Trophoblast cell (in vitro differentiated cells and primary cell): Measurements from ENCODE around the gene SLC22A14.
A peak's percentile ranks its signal among the peaks of the same experiment; 100 is the strongest.

Experiments
- DNase-seq, 2 donors: peaks; one replicate each; pipeline ENCODE4 v3.0.0-alpha.2; 2016
- H2AFZ ChIP-seq: 2 replicates; pipeline ENCODE4 v1.6.1; 2013; ENCODE audit warnings: low read length, moderate library complexity, mild to moderate bottlenecking; ENCODE audit not compliant: insufficient read depth, poor library complexity
- H2AK5ac ChIP-seq: 2 replicates; pipeline ENCODE4 v1.6.1; 2013; ENCODE audit warnings: mild to moderate bottlenecking, low read length
- H2BK120ac ChIP-seq: 2 replicates; pipeline ENCODE4 v1.6.1; 2013; ENCODE audit warnings: low read length, mild to moderate bottlenecking, moderate library complexity; ENCODE audit not compliant: insufficient read depth, poor library complexity
- H2BK12ac ChIP-seq: 2 replicates; pipeline ENCODE4 v1.6.1; 2013; ENCODE audit warnings: mild to moderate bottlenecking, low read length, moderate library complexity
- H2BK5ac ChIP-seq: 2 replicates; pipeline ENCODE4 v1.6.1; 2013; ENCODE audit warnings: low read length, low read depth, moderate library complexity, mild to moderate bottlenecking; ENCODE audit not compliant: poor library complexity
- H3K14ac ChIP-seq: 2 replicates; pipeline ENCODE4 v1.6.1; 2013; ENCODE audit warnings: mild to moderate bottlenecking, low read length
- H3K18ac ChIP-seq: 2 replicates; pipeline ENCODE4 v1.6.1; 2013; ENCODE audit warnings: mild to moderate bottlenecking, low read length
- H3K23ac ChIP-seq: 2 replicates; pipeline ENCODE4 v1.6.1; 2013; ENCODE audit warnings: low read length
- H3K27ac ChIP-seq: 2 replicates; pipeline ENCODE4 v1.5.1; 2013; ENCODE audit warnings: low read depth, mild to moderate bottlenecking, inconsistent platforms, low read length, moderate library complexity
- H3K27me3 ChIP-seq: 2 replicates; pipeline ENCODE4 v1.6.1; 2013; ENCODE audit warnings: inconsistent platforms, mild to moderate bottlenecking, low read length, moderate library complexity; ENCODE audit not compliant: insufficient read depth
- H3K36me3 ChIP-seq, 2 experiments: 1 replicate in 1 of 2; 2 replicates in 1 of 2; pipeline ENCODE4 v1.6.1; 2013; ENCODE audit warnings: low read length in 2 of 2, mild to moderate bottlenecking in 2 of 2, moderate library complexity in 1 of 2; ENCODE audit not compliant: insufficient read depth in 2 of 2, control insufficient read depth in 1 of 2
- H3K4ac ChIP-seq: 2 replicates; pipeline ENCODE4 v1.6.1; 2013; ENCODE audit warnings: low read depth, mild to moderate bottlenecking, low read length, moderate library complexity
- H3K4me1 ChIP-seq, 2 experiments: 1 replicate in 1 of 2; 2 replicates in 1 of 2; pipeline ENCODE4 v1.6.1; 2013; ENCODE audit warnings: low read length in 2 of 2, mild to moderate bottlenecking in 2 of 2, moderate library complexity in 1 of 2; ENCODE audit not compliant: insufficient read depth in 2 of 2, control insufficient read depth in 1 of 2
- H3K4me2 ChIP-seq: 2 replicates; pipeline ENCODE4 v1.6.1; 2013; ENCODE audit warnings: inconsistent platforms, mild to moderate bottlenecking, low read length, moderate library complexity
- H3K4me3 ChIP-seq: 2 replicates; pipeline ENCODE4 v1.5.1; 2013; ENCODE audit warnings: mild to moderate bottlenecking, low read depth, low read length, inconsistent platforms
- H3K79me1 ChIP-seq: one replicate; pipeline ENCODE4 v1.6.1; 2013; ENCODE audit warnings: low read length
- H3K79me2 ChIP-seq: 2 replicates; pipeline ENCODE4 v1.6.1; 2013; ENCODE audit warnings: low read length, mild to moderate bottlenecking; ENCODE audit not compliant: control insufficient read depth, insufficient read depth, poor library complexity
- H3K9ac ChIP-seq: 2 replicates; pipeline ENCODE4 v1.6.1; 2013; ENCODE audit warnings: mild to moderate bottlenecking, low read length
- H3K9me3 ChIP-seq: 2 replicates; pipeline ENCODE4 v1.6.1; 2013; ENCODE audit warnings: low read depth, mild to moderate bottlenecking, control low read depth, inconsistent platforms, low read length; ENCODE audit not compliant: insufficient read depth
- H4K12ac ChIP-seq: 2 replicates; pipeline ENCODE4 v1.6.1; 2013; ENCODE audit warnings: low read depth, mild to moderate bottlenecking, low read length, moderate library complexity
- H4K8ac ChIP-seq: 2 replicates; pipeline ENCODE4 v1.6.1; 2013; ENCODE audit warnings: low read depth, mild to moderate bottlenecking, low read length, moderate library complexity
- H4K91ac ChIP-seq: one replicate; pipeline ENCODE4 v1.6.1; 2013; ENCODE audit warnings: low read depth, mild to moderate bottlenecking, low read length, moderate library complexity
- WGBS: extraction: QIAGEN DNeasy Blood & Tissue Kit; methylation state at CpG from one replicate; pipeline ENCODE4 v1.1.7; 2013; ENCODE audit warnings: missing lambda C conversion rate; ENCODE audit not compliant: insufficient read length, insufficient coverage; ENCODE audit errors: extremely low coverage; 5-methylcytosine and 5-hydroxymethylcytosine counted together

SLC22A14 gene

DNA sequence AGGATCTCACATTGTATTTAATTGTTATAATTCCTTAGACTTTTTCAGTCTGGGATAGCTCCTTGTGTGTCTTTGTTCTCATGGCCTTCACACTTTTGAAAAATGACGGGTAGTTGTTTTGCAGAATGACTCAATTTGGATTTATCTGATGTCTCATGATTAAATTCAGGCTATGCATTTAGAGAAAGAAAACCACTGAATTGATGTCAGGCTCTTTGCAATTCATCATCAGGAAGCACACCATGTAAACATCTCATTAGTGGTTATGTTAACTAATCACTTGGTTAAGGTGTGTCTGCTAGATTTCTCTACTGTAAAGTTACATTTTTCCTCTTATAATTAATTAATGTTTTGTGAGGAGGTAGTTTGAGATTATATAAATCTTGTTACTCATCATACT is 24.5 kb upstream of the SLC22A14 start:
- Histone ChIP-seq H3K79me1 (no peaks in the 10 kb centered on the region), H3K27me3 (no peaks in the 10 kb centered on the region), H4K91ac (no peak overlapping the region), H3K9ac (no peak overlapping the region), H3K4me2 (no peak overlapping the region), H2AFZ (no peak overlapping the region), H2BK120ac (no peak overlapping the region), H3K9me3 (no peaks in the 10 kb centered on the region), H3K4ac (no peak overlapping the region), H3K23ac (no peak overlapping the region), H3K14ac (no peak overlapping the region), H4K12ac (no peak overlapping the region), H4K8ac (no peak overlapping the region), H2BK12ac (no peak overlapping the region), H3K27ac (no peak overlapping the region), H3K79me2 (no peaks in the 10 kb centered on the region), H2AK5ac (no peak overlapping the region), H3K4me3 (no peak overlapping the region), H3K4me1 (no peaks in the 10 kb centered on the region), H3K36me3 (peaks cover 9 to 20% of the 10 kb centered on the region in 2 experiments), H2BK5ac (no peak overlapping the region), H3K18ac (no peak overlapping the region)
- no CpG with 5 or more reads among the region's 1 CpG for WGBS
- DNase-seq, result no peak

DNA sequence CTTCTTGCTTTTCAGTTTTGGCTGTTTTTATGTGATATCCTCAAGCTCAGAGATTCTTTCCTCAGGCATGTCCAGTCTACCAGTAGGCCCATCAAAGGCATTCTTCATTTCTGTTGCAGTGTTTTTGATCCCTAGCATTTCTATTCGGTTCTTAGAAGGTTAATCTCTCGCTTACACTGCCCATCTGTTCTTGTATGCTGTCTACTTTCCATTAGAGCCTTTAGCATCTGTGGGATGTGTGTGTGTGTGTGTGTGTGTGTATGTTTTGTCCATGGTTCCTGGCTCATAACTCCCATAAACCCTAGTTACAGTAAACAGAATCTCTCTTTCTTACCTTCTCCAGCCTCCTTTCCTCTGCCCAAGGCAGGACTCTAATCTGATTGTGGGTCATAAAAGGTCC is 21.6 kb upstream of the SLC22A14 start:
- Histone ChIP-seq H3K27me3 (no peaks in the 10 kb centered on the region), H3K4ac (no peak overlapping the region), H3K4me3 (no peak overlapping the region), H2BK5ac (no peak overlapping the region), H3K4me2 (no peak overlapping the region), H4K8ac (no peak overlapping the region), H2BK120ac (no peak overlapping the region), H3K79me2 (no peaks in the 10 kb centered on the region), H3K4me1 (peaks cover 0 to 2% of the 10 kb centered on the region in 2 experiments), H3K9ac (no peak overlapping the region), H3K27ac (no peak overlapping the region), H2BK12ac (no peak overlapping the region), H3K14ac (no peak overlapping the region), H3K23ac (no peak overlapping the region), H3K9me3 (no peaks in the 10 kb centered on the region), H4K91ac (no peak overlapping the region), H3K36me3 (no peaks in the 10 kb centered on the region), H4K12ac (no peak overlapping the region), H2AK5ac (no peak overlapping the region), H3K79me1 (no peaks in the 10 kb centered on the region), H2AFZ (no peak overlapping the region), H3K18ac (no peak overlapping the region)
- WGBS, result no CpG with 5 or more reads among the region's 2 CpGs
- DNase-seq, result peak in 1 of 2 donors; percentile 30

DNA sequence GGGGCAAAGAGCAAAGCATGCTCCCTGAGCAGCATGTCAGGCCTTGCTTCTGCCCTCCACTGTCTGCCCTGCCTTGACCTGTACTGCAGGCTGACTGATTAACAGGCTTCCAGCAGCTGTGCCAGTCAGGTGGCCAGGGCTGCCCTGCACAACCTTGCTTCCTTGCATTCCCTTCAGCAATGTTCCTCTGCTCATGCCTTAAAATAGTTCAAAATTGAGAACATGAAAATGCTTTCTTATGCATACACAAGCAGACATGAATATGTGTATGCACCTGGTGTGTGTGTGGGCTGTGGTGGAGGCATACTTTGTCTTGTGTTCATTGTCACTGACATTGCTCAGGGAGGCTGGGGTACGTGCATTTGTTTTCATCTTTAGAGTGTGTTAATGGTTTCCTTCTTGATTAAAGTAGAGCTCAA is 17.7 kb upstream of the SLC22A14 start:
- Histone ChIP-seq H2AK5ac (no peak overlapping the region), H3K9ac (no peak overlapping the region), H2BK120ac (no peak overlapping the region), H2BK12ac (no peak overlapping the region), H4K91ac (no peak overlapping the region), H3K27ac (no peak overlapping the region), H3K36me3 (no peaks in the 10 kb centered on the region), H3K4ac (no peak overlapping the region), H3K14ac (no peak overlapping the region), H3K79me1 (no peaks in the 10 kb centered on the region), H4K8ac (no peak overlapping the region), H3K18ac (no peak overlapping the region), H3K79me2 (no peaks in the 10 kb centered on the region), H3K27me3 (no peaks in the 10 kb centered on the region), H3K9me3 (no peaks in the 10 kb centered on the region), H3K4me1 (peaks cover 0 to 2% of the 10 kb centered on the region in 2 experiments), H2BK5ac (no peak overlapping the region), H3K4me3 (no peak overlapping the region), H3K4me2 (no peak overlapping the region), H4K12ac (no peak overlapping the region), H3K23ac (no peak overlapping the region), H2AFZ (no peak overlapping the region)
- no CpG with 5 or more reads among the region's 1 CpG for WGBS
- DNase-seq, result peak in 1 of 2 donors; percentile 5

GRCh38 chr3:38264779-38265178 is 17.3 kb upstream of the SLC22A14 start:
- H3K27me3 ChIP-seq, result no peaks in the 10 kb centered on the region
- no peak overlapping the region for H3K23ac ChIP-seq
- H3K4me1 ChIP-seq, result peaks cover 0 to 2% of the 10 kb centered on the region in 2 experiments
- H3K9me3 ChIP-seq, result no peaks in the 10 kb centered on the region
- no peak overlapping the region for H4K12ac ChIP-seq
- H3K18ac ChIP-seq, result no peak overlapping the region
- H3K36me3 ChIP-seq, result no peaks in the 10 kb centered on the region
- no peak overlapping the region for H4K91ac ChIP-seq
- no peak overlapping the region for H2BK120ac ChIP-seq
- no peak overlapping the region for H2AFZ ChIP-seq
- peak in 1 of 2 donors; percentile 21 for DNase-seq
- no peak overlapping the region for H2BK5ac ChIP-seq
- no peak overlapping the region for H3K4me2 ChIP-seq
- H3K79me2 ChIP-seq, result no peaks in the 10 kb centered on the region
- no peak overlapping the region for H3K27ac ChIP-seq
- no peak overlapping the region for H3K9ac ChIP-seq
- H3K4ac ChIP-seq, result no peak overlapping the region
- WGBS, result no CpG with 5 or more reads among the region's 1 CpG
- H3K4me3 ChIP-seq, result no peak overlapping the region
- H4K8ac ChIP-seq, result no peak overlapping the region
- H2AK5ac ChIP-seq, result no peak overlapping the region
- no peak overlapping the region for H3K14ac ChIP-seq
- no peaks in the 10 kb centered on the region for H3K79me1 ChIP-seq
- H2BK12ac ChIP-seq, result no peak overlapping the region
